GM13976 (cell line): ENCODE measurements around the gene DNAJC17.
A peak's percentile ranks its signal among the peaks of the same experiment; 100 is the strongest.

Experiments
- DNase-seq: peaks from one replicate; pipeline ENCODE4 v3.0.0; 2012; ENCODE audit warnings: low spot score
- in situ Hi-C: fragments of 300-500 bp; cut with MboI; formaldehyde crosslinking; loops from one replicate; pipeline ENCODE4 v1.12.0; 2022; ENCODE audit warnings: low sequenced_read_pairs, mixed read lengths, inconsistent platforms; ENCODE audit not compliant: unreplicated experiment
- TF ChIP-seq, protein P1 (sequence below): IDR thresholded peaks from 2 replicates; pipeline ENCODE4 v1.5.1; 2012; ENCODE audit warnings: borderline replicate concordance, mild to moderate bottlenecking; ENCODE audit not compliant: insufficient read depth; ENCODE audit errors: extremely low read depth, missing control alignments, control extremely low read depth

The DNAJC17 gene

GRCh38 chr15:40775007-40775406, 32.3 kb downstream of the DNAJC17 start:
- in situ Hi-C loops: no loop called here
- TF ChIP-seq, protein P1, sequence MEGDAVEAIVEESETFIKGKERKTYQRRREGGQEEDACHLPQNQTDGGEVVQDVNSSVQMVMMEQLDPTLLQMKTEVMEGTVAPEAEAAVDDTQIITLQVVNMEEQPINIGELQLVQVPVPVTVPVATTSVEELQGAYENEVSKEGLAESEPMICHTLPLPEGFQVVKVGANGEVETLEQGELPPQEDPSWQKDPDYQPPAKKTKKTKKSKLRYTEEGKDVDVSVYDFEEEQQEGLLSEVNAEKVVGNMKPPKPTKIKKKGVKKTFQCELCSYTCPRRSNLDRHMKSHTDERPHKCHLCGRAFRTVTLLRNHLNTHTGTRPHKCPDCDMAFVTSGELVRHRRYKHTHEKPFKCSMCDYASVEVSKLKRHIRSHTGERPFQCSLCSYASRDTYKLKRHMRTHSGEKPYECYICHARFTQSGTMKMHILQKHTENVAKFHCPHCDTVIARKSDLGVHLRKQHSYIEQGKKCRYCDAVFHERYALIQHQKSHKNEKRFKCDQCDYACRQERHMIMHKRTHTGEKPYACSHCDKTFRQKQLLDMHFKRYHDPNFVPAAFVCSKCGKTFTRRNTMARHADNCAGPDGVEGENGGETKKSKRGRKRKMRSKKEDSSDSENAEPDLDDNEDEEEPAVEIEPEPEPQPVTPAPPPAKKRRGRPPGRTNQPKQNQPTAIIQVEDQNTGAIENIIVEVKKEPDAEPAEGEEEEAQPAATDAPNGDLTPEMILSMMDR: no peak
- no peak for DNase-seq

GRCh38 chr15:40773902-40774301, 33.4 kb downstream of the DNAJC17 start:
- TF ChIP-seq, protein P1: no peak
- in situ Hi-C loops: no loop called here

GRCh38 chr15:40773496-40773895, 33.8 kb downstream of the DNAJC17 start:
- DNase-seq: no peak
- in situ Hi-C loops: no loop called here
- TF ChIP-seq, protein P1: no peak

More at GRCh38 chr15:40773902-40774301, 33.4 kb downstream of the DNAJC17 start:
- DNase-seq: no peak

- in situ Hi-C loops: no loop called here
- TF ChIP-seq, protein P1: no peak
- no peak for DNase-seq
These were observed 35.3 kb downstream of the DNAJC17 start for GRCh38 chr15:40772014-40772413.

DNA sequence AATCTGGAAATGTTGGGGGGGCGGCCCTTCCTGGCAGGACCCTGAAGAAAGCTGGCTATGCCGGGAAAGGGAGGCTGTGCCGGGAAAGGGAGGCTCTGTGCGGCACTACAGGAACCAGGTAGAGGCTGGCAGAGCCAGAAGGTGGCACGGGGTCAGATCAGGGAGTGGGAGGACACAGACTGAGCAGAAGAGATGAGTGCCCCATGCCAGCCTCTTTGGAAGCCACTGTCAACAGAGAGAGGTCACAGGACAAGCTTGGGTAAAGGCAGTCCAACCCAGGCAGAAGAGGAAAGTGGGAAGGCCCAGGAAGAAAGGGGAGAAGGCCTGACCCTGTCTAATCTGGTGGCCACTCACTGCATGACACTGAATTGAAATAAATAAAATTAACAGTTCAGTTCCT, 36.0 kb downstream of the DNAJC17 start:
- in situ Hi-C loops: no loop called here
- DNase-seq: no peak
- TF ChIP-seq, protein P1: no peak

DNA sequence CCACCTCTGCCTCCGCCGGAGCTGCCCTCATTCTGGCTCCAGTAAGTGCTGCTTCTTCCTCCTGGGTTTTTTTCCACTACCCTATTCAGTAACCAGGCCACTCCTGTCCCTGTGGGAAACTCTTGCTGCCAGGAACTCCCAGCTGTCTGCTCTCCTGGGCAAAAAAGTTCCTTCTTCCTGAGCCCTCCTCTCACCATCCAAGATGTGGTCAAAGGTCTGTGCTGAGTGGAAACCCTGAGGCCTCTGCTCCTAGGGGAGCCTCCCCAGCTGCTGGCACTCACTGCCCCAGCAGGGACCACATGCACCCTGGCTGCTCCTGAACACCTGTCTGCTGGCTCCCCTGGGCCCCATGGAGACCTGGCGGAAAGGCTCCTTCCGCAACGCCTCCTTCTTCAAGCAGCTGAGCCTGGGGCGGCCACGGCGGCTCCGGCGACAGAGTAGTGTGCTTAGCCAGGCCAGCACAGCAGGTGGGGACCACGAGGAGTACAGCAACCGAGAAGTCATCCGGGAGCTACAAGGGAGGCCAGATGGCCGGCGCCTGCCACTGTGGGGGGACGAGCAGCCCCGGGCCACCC, 37.0 kb downstream of the DNAJC17 start:
- in situ Hi-C loops: no loop called here
- TF ChIP-seq, protein P1: no peak
- peak; percentile 47 for DNase-seq
